HCT116 (cell line): ENCODE results near the gene CLSTN1. TPM values are rescaled to one million over a fixed set of nuclear protein-coding genes. Genes with fewer than 3 reads are reported as not detected.

Experiments
- ATAC-seq: fragments of 200-7000 bp; cut with Tn5 transposase; 2 replicates; pipeline ENCODE4 v1.9.1; 2020; ENCODE audit warnings: mild to moderate bottlenecking, moderate library complexity
- BruUV-seq: library from RNA; stranded (reverse); fragments of 400-500 nt; replicated peaks from 2 replicates; lab custom pipeline; 2021; lab: Mats Ljungman, UMichigan
- CTCF ChIA-PET: fragments of 300-600 bp; sonication (Branson Sonifier 250); formaldehyde crosslinking; loops from one replicate; lab custom pipeline; 2021; ENCODE audit warnings: antibody characterized with exemption; lab: Charles Lee
- POLR2A ChIA-PET: fragments of 300-600, 350-600 bp; sonication (Branson Sonifier 250); formaldehyde crosslinking; loops from one replicate; lab custom pipeline; 2021; ENCODE audit warnings: antibody characterized with exemption; lab: Charles Lee
- RAD21 ChIA-PET, 2 experiments: fragments of 300-600 bp; sonication (Branson Sonifier 250); formaldehyde crosslinking; loops; one replicate each; lab custom pipeline; 2023; ENCODE audit warnings: low total read pairs in 2 of 2; ENCODE audit not compliant: uncharacterized antibody in 2 of 2, unreplicated experiment in 2 of 2, low non-redundant PET in 1 of 2; lab: Charles Lee
- DNase-seq: peaks from one replicate; pipeline ENCODE4 v3.0.0-alpha.2; 2010; ENCODE audit warnings: low read depth, low spot score
- H2AFZ ChIP-seq: fragments of 200-600 bp; shearing (Covaris generic), sonication (generic); 2 replicates; pipeline ENCODE4 v1.6.1; 2017; ENCODE audit warnings: low read depth, mixed run types, mixed read lengths, antibody characterized with exemption, low read length; ENCODE audit not compliant: poor library complexity, severe bottlenecking
- H3K27ac ChIP-seq: 2 replicates; pipeline ENCODE4 v1.5.1; 2012; ENCODE audit warnings: low read depth, low read length
- H3K27me3 ChIP-seq: fragments of 200-600 bp; sonication (generic); 2 replicates; pipeline ENCODE4 v1.6.1; 2016; ENCODE audit warnings: mixed run types, low read length, mixed read lengths; ENCODE audit not compliant: insufficient read depth
- H3K36me3 ChIP-seq, 2 experiments: fragments of 200-500 bp in 1 of 2; fragments of 200-600 bp in 1 of 2; sonication (Bioruptor generic) in 1 of 2; sonication (generic) in 1 of 2; 2 replicates each; pipeline versions ENCODE4 v1.5.1 to v1.6.1; 2014 to 2016; ENCODE audit warnings: low read length in 2 of 2, inconsistent platforms in 1 of 2, mixed read lengths in 1 of 2, mixed run types in 1 of 2; ENCODE audit not compliant: insufficient read depth in 2 of 2, control insufficient read depth in 1 of 2
- H3K4me1 ChIP-seq, 2 experiments: fragments of 200-600 bp in 1 of 2; sonication (generic) in 1 of 2; 2 replicates each; pipeline versions ENCODE4 v1.5.1 to v1.6.1; 2012 to 2017; ENCODE audit warnings: low read length in 2 of 2, inconsistent platforms in 1 of 2, mild to moderate bottlenecking in 1 of 2, mixed read lengths in 1 of 2, mixed run types in 1 of 2, moderate library complexity in 1 of 2; ENCODE audit not compliant: insufficient read depth in 2 of 2, control insufficient read depth in 1 of 2
- H3K4me2 ChIP-seq: fragments of 200-600 bp; sonication (generic); 2 replicates; pipeline ENCODE4 v1.6.1; 2017; ENCODE audit warnings: mixed run types, low read length, mixed read lengths
- H3K4me3 ChIP-seq, 2 experiments: fragments of 200-600 bp in 1 of 2; sonication (generic) in 1 of 2; replicated peaks in 1 of 2; 2 replicates each; pipeline ENCODE4 v1.5.1; 2011 to 2016; ENCODE audit warnings: low read length in 2 of 2, control low read depth in 1 of 2, low read depth in 1 of 2, mild to moderate bottlenecking in 1 of 2, mixed read lengths in 1 of 2, mixed run types in 1 of 2
- H3K79me2 ChIP-seq: fragments of 200-600 bp; sonication (generic); 2 replicates; pipeline ENCODE4 v1.6.1; 2017; ENCODE audit warnings: mild to moderate bottlenecking, mixed run types, low read length, moderate library complexity, mixed read lengths; ENCODE audit not compliant: insufficient read depth
- H3K9ac ChIP-seq: fragments of 200-600 bp; sonication (generic); 2 replicates; pipeline ENCODE4 v1.6.1; 2016; ENCODE audit warnings: low read length, mixed read lengths
- H3K9me2 ChIP-seq: fragments of 200-600 bp; sonication (generic), shearing (Covaris generic); 2 replicates; pipeline ENCODE4 v1.6.1; 2017; ENCODE audit warnings: mixed run types, mild to moderate bottlenecking, moderate library complexity; ENCODE audit not compliant: insufficient read depth
- H3K9me3 ChIP-seq, 2 experiments: fragments of 200-500 bp in 1 of 2; fragments of 200-600 bp in 1 of 2; sonication (Bioruptor generic) in 1 of 2; sonication (generic) in 1 of 2; 2 replicates each; pipeline ENCODE4 v1.6.1; 2014 to 2017; ENCODE audit warnings: low read length in 2 of 2, mixed read lengths in 2 of 2, inconsistent platforms in 1 of 2, low read depth in 1 of 2, mild to moderate bottlenecking in 1 of 2, mixed run types in 1 of 2, moderate library complexity in 1 of 2; ENCODE audit not compliant: control insufficient read depth in 1 of 2, insufficient read depth in 1 of 2
- H4K20me1 ChIP-seq: fragments of 200-600 bp; sonication (generic), shearing (Covaris generic); 2 replicates; pipeline ENCODE4 v1.6.1; 2017; ENCODE audit warnings: mixed run types, mild to moderate bottlenecking, moderate library complexity; ENCODE audit not compliant: insufficient read depth
- ATF3 ChIP-seq: IDR thresholded peaks from 2 replicates; pipeline ENCODE4 v1.6.1; 2012
- CBX3 ChIP-seq: IDR thresholded peaks from 2 replicates; pipeline ENCODE4 v1.6.1; 2012; ENCODE audit warnings: low read depth
- CEBPB ChIP-seq: IDR thresholded peaks from 2 replicates; pipeline ENCODE4 v1.6.1; 2012; ENCODE audit warnings: low read depth
- CTCF ChIP-seq, 3 experiments: fragments of 200-600 bp in 1 of 3; sonication (generic) in 1 of 3; IDR thresholded peaks in 2 of 3; conservative IDR thresholded peaks in 1 of 3; 2 replicates each; pipeline ENCODE4 v1.5.1; 2012 to 2017; ENCODE audit warnings: low read depth in 2 of 3, low read length in 2 of 3, antibody characterized with exemption in 1 of 3, borderline replicate concordance in 1 of 3, control low read depth in 1 of 3, mild to moderate bottlenecking in 1 of 3, mixed read lengths in 1 of 3, mixed run types in 1 of 3, moderate library complexity in 1 of 3; ENCODE audit not compliant: insufficient read depth in 1 of 3
- ELF1 ChIP-seq: IDR thresholded peaks from 2 replicates; pipeline ENCODE4 v1.6.1; 2012; ENCODE audit warnings: low read depth, borderline replicate concordance
- EZH2phosphoT487 ChIP-seq: fragments of 200-600 bp; IDR thresholded peaks from 2 replicates; pipeline ENCODE4 v1.6.1; 2018; ENCODE audit warnings: antibody characterized with exemption, borderline replicate concordance
- JUND ChIP-seq: IDR thresholded peaks from 2 replicates; pipeline ENCODE4 v1.6.1; 2012
- POLR2A ChIP-seq: IDR thresholded peaks from 2 replicates; pipeline ENCODE4 v1.7.0; 2011; ENCODE audit warnings: borderline replicate concordance; ENCODE audit not compliant: insufficient read depth, insufficient read length; ENCODE audit errors: extremely low read depth
- POLR2AphosphoS5 ChIP-seq: IDR thresholded peaks from 2 replicates; pipeline ENCODE4 v1.6.1; 2011; ENCODE audit warnings: mild to moderate bottlenecking, low read depth, low read length, moderate library complexity
- RAD21 ChIP-seq: IDR thresholded peaks from 2 replicates; pipeline ENCODE4 v1.6.1; 2012; ENCODE audit warnings: low read depth, mild to moderate bottlenecking
- SP1 ChIP-seq: IDR thresholded peaks from 2 replicates; pipeline ENCODE4 v1.6.1; 2012; ENCODE audit warnings: low read depth
- SRF ChIP-seq: IDR thresholded peaks from 2 replicates; pipeline ENCODE4 v1.6.1; 2012; ENCODE audit warnings: low read depth
- YY1 ChIP-seq: IDR thresholded peaks from 2 replicates; pipeline ENCODE4 v1.6.1; 2011; ENCODE audit warnings: low read length, low read depth, moderate library complexity, mild to moderate bottlenecking; ENCODE audit not compliant: insufficient replicate concordance; ENCODE audit errors: extremely low read depth
- intact Hi-C: fragments of 100-400 bp; cut with micrococcal nuclease; formaldehyde crosslinking; loops from 2 replicates; pipeline ENCODE4 v1.10.0; 2022
- total RNA-seq: library from RNA; stranded (reverse); gene quantifications from one replicate; pipeline ENCODE4 v1.2.1, GENCODE V29; 2021; ENCODE audit not compliant: unreplicated experiment

The CLSTN1 gene
- total RNA-seq, 1 experiment from 2014 or later: 113 TPM

- RAD21 ChIA-PET: no interaction called here
- ATAC-seq (no peak), DNase-seq (no peak)
- BruUV-seq: no TSS peak
- no peaks in the 10 kb centered on the region for H3K9me3 ChIP-seq
- H2AFZ ChIP-seq: no peak overlapping the region
- H3K27me3 ChIP-seq: no peaks in the 10 kb centered on the region
- intact Hi-C loops: no loop called here
- no peaks in the 10 kb centered on the region for H3K4me1 ChIP-seq
- H3K4me2 ChIP-seq: no peak overlapping the region
- no peak overlapping the region for H3K4me3 ChIP-seq
- no peaks in the 10 kb centered on the region for H3K9me2 ChIP-seq
- H3K36me3 ChIP-seq: peaks cover 8 to 30% of the 10 kb centered on the region in 2 experiments; a peak in 3 of 4 replicates
- no peak overlapping the region for H3K9ac ChIP-seq
- CTCF ChIA-PET: no interaction called here
- no peak overlapping the region for H3K27ac ChIP-seq
- TF ChIP-seq SRF (no peak), POLR2A (no peak), EZH2phosphoT487 (no peak), CTCF (IDR thresholded peaks at IDR 0.05 in 2 of 3, conservative IDR thresholded peaks at IDR 0.05 in 1 of 3; ENCODE audit: borderline replicate concordance in 1 of 3, insufficient read depth in 1 of 3, low read depth in 2 of 3, low read length in 2 of 3) (no peak), JUND (no peak), POLR2AphosphoS5 (no peak), CEBPB (no peak), CBX3 (no peak), YY1 (no peak), ATF3 (no peak), ELF1 (no peak), RAD21 (no peak), SP1 (no peak)
- H4K20me1 ChIP-seq: no peaks in the 10 kb centered on the region
- POLR2A ChIA-PET: no interaction called here
- peaks cover 19% of the 10 kb centered on the region; the same call in 1 of the 2 replicates for H3K79me2 ChIP-seq
These were observed 70.6 kb downstream of the CLSTN1 start for GRCh38 chr1:9753121-9753531.
